ENCODE measurements around the gene STARD4. TPM values are rescaled to one million over a fixed set of nuclear protein-coding genes. Genes with fewer than 3 reads are reported as not detected.

STARD4 gene
- total and polyA plus RNA-seq, 2 of the 13 experiments (the other 11 are each of a cell fraction or from before 2014, with no cell fraction given): 27.4 to 66.9 TPM

DNA sequence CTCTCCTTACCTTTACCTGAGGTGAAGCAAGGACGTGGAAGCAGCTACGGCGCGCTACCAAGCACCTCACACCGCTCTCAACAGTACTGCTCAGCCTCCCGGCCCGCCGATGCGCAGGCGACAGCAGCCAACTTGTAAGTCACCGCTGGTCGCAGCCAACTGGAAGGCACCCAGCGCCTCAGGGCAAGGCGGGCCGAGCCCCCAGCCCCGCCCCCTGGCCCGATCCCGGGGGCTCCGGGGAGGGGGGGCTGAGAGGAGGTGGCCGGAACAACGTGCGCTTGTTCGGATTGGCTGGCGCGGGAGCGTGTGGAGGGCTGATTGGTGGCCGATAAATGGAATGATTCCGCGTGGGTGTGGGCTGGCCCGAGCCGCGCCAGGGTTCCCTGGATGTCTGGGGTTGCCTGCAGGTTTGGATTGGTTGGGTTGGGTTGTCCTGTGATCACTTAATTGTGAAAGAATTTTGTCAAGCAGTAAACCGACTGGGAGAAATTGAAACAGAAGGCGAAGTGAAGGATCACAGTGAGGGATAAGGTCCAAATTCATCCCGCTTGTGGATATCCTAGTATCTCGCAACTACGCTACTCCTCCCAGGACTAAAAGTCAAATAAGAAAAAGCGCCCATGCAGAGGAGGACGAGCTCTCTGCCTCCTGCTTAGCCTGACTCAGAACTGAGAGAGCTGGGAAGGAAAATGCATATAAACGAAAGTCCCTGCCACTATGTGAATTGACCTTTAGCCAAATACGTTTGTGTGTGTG lies at the start of gene STARD4 (continued):
- TF ChIP-seq ASH2L (IDR thresholded peaks at IDR 0.05; ENCODE audit: insufficient read length, low read depth, low read length): peak; percentile 69
- no peak for TF ChIP-seq ZNF619 (CRISPR knock-in tag; IDR thresholded peaks at IDR 0.05)
- TF ChIP-seq ZNF709 (CRISPR knock-in tag; IDR thresholded peaks at IDR 0.05): peak; percentile 55; the same call in 1 of the 2 replicates
- peak; percentile 37; the same call in 1 of the 2 replicates for TF ChIP-seq ZNF446 (CRISPR knock-in tag; IDR thresholded peaks at IDR 0.05)
- TF ChIP-seq HES4 (CRISPR knock-in tag; IDR thresholded peaks at IDR 0.05; ENCODE audit: borderline replicate concordance): peak; percentile 20; the same call in 1 of the 2 replicates
- TF ChIP-seq ZNF329 (CRISPR knock-in tag; IDR thresholded peaks at IDR 0.05; ENCODE audit: low read depth): 0 out of 2 replicates have a peak, but pooled peaks have one; percentile 59
- TF ChIP-seq ZSCAN31 (CRISPR knock-in tag; IDR thresholded peaks at IDR 0.05; ENCODE audit: low read depth): peak; percentile 89
- peak; percentile 93 for TF ChIP-seq RFXAP (CRISPR knock-in tag; IDR thresholded peaks at IDR 0.05; ENCODE audit: borderline replicate concordance)
- peak; percentile 53 for TF ChIP-seq IKZF4 (CRISPR knock-in tag; IDR thresholded peaks at IDR 0.05; ENCODE audit: borderline replicate concordance, low read depth, not compliant biosample characterization)
- peak; percentile 80; the same call in 1 of the 2 replicates for TF ChIP-seq ETV6 (CRISPR knock-in tag; conservative IDR thresholded peaks at IDR 0.05)
- TF ChIP-seq SAFB2 (CRISPR knock-in tag; IDR thresholded peaks at IDR 0.05; ENCODE audit: borderline replicate concordance, low read depth): peak; percentile 60; the same call in 1 of the 2 replicates
- peak; percentile 56; the same call in 1 of the 2 replicates for TF ChIP-seq MLXIP (CRISPR knock-in tag; IDR thresholded peaks at IDR 0.05; ENCODE audit: borderline replicate concordance)
- TF ChIP-seq ZNF546 (CRISPR knock-in tag; conservative IDR thresholded peaks at IDR 0.05): 0 out of 2 replicates have a peak, but pooled peaks have one; percentile 55
- TF ChIP-seq SNAI1 (CRISPR knock-in tag; IDR thresholded peaks at IDR 0.05; ENCODE audit: borderline replicate concordance): peak; percentile 55; the same call in 1 of the 2 replicates
- TF ChIP-seq, protein P1, sequence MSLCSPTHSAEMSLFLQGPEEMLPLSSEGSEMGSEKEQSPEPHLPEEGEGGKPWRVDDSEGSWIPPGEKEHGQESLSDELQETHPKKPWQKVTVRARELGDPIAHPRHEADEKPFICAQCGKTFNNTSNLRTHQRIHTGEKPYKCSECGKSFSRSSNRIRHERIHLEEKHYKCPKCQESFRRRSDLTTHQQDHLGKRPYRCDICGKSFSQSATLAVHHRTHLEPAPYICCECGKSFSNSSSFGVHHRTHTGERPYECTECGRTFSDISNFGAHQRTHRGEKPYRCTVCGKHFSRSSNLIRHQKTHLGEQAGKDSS (CRISPR knock-in tag; IDR thresholded peaks at IDR 0.05; ENCODE audit: borderline replicate concordance, low read depth): peak; percentile 30; the same call in 1 of the 2 replicates
- TF ChIP-seq ZNF720 (CRISPR knock-in tag; IDR thresholded peaks at IDR 0.05): no peak
- 0 out of 2 replicates have a peak, but pooled peaks have one; percentile 91 for TF ChIP-seq ZNF138 (CRISPR knock-in tag; IDR thresholded peaks at IDR 0.05; ENCODE audit: low read depth)
- TF ChIP-seq ZNF558 (CRISPR knock-in tag; IDR thresholded peaks at IDR 0.05; ENCODE audit: borderline replicate concordance): peak; percentile 83; the same call in 1 of the 2 replicates
- TF ChIP-seq EEA1 (CRISPR knock-in tag; IDR thresholded peaks at IDR 0.05; ENCODE audit: borderline replicate concordance): 0 out of 2 replicates have a peak, but pooled peaks have one; percentile 33
- TF ChIP-seq CBX1 (IDR thresholded peaks at IDR 0.05; ENCODE audit: low read depth): peak; percentile 46
- TF ChIP-seq, protein P2, sequence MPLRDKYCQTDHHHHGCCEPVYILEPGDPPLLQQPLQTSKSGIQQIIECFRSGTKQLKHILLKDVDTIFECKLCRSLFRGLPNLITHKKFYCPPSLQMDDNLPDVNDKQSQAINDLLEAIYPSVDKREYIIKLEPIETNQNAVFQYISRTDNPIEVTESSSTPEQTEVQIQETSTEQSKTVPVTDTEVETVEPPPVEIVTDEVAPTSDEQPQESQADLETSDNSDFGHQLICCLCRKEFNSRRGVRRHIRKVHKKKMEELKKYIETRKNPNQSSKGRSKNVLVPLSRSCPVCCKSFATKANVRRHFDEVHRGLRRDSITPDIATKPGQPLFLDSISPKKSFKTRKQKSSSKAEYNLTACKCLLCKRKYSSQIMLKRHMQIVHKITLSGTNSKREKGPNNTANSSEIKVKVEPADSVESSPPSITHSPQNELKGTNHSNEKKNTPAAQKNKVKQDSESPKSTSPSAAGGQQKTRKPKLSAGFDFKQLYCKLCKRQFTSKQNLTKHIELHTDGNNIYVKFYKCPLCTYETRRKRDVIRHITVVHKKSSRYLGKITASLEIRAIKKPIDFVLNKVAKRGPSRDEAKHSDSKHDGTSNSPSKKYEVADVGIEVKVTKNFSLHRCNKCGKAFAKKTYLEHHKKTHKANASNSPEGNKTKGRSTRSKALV (CRISPR knock-in tag; IDR thresholded peaks at IDR 0.05): peak; percentile 95
- no peak for TF ChIP-seq HHEX (CRISPR knock-in tag; IDR thresholded peaks at IDR 0.05)
- TF ChIP-seq NFRKB (IDR thresholded peaks at IDR 0.05): no peak
- peak; percentile 97 for TF ChIP-seq ZNF605 (CRISPR knock-in tag; IDR thresholded peaks at IDR 0.05)
